Suppressor macrophage treated with lipopolysaccharide for 4 hours (primary cell): Measurements from ENCODE around the gene AFAP1.

Source experiments
- DNase-seq: peaks from one replicate; pipeline ENCODE4 v3.0.0-alpha.2; 2020

AFAP1 gene

DNA sequence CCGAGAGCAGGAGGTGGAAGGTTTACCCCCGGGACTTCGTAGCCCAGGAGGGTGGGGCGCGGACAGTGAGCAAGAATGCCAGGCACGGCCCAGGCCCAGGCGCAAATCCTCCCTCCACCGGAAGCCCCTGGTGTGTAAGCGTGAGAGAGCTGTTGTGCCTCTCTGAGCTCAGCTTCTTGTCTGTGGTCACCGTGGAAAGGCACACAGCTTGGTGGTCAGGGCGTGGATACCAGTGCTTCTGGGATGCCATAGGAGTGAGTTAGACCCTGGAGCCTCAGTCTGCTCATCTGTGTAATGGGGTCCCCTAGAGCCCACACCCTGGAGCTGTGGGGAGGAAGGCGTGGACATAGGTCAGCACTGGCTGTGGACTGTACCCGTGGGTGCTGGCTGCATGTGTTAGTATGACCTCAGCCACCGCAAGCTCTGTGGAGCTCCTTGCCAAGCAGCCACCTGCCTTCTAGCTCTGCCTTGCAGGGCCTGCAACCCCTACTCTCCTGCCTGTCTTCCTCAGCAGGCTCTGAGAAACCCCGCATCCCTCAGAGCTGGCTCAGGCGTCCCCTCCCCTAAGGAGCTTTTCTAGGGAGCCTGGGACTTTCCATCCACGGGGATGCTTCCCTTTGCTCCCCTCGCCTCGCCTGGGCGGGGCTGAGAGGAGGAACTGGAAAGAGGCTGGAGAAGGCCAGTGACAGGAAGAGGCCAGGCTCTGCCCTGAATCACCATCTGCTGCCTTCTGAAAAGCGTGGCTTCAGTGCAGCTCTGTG lies 28.0 kb upstream of the AFAP1 start:
- DNase-seq, result peak; percentile 53

DNA sequence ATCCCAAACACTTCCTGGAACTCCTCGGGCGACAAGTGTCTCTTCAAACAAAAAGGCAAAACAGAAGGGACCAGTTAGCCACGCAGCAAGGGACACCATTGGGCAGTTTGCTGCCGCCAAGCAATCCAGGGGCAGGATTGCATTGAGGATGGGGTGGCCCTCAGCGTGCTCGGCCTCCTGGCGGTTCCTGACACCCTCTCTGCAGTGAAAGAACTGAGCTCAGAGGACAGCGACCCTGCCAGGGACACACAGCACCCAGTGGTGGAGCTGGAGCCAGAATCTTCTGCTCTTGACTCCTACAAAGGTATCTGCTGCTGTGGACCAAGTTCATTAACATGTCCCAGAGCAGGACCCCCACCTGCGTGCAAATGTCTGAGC lies 27.4 kb upstream of the AFAP1 start:
- DNase-seq, result no peak

DNA sequence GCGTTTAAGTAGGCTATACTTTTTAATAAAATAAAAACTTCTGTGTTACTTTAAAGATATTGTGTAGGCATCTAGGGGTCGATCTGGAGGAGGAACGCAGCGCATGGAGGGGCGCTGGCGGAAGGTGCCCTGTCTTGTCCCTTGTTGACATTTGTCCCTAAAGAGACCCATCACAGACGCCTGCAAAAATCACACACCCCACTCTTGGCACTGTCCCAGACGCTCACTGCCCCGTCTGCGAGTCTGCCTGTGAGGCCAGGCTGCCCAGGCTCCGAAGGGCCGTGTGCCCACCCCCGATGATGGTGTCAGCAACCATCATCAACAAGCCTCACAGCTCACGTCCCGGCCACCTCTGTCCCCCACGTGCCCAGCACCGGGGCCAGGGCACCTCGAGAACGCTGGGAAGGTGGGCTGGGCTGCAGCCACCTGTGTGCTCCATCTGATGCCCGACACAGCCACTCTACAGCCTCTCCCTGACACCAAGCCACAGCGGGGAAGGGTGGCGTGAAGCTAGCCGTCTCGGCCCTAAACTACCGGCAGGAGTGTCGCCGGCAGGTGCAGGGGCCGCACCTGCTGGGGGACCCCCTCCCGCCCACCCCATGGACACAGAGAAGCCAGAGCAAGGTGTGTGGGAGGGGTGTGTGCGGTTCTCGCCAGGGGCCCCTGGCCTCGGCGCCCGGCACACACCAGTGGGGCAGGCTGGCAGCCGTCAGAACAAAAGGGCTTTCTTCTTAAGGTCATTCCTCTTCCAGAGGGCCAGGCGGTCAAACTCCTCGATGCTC lies 26.8 kb upstream of the AFAP1 start:
- DNase-seq, result no peak

DNA sequence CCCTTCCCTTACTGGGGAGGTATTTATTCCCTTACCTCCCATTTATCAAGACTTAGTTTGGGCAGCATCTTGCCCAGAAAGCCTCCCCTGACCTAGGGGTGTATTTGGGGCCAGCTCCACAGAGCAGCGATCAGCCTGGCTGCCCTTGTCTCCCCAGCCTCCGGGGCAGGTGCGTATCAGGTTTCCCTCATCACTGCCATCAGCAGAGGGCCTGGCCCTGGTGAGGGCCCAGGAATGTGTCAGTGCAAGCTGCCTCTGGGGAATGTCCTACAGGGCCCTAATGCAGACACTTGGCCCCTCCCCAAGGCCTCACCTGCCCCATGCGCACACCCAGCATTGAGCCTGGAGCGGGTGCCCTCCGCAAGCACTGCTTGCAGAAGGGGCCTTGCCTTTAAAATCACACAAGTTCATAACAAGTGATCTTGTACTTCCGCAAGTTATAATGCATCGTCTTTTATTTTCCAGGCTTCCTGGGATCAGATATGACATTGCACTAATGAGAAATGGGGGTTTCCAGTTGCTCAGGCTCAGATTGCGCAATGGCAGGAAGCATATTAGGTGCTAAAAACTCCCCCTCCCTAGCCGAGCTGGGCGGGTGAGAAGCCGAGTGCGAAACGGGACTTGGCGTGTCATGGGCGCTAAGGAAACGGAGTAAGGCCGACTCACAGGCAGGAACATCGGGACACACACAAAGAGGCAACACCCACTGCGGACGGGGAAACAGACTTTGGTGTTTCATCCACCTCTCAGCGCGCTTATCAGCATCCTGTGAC lies 25.4 kb upstream of the AFAP1 start:
- DNase-seq, result peak; percentile 69

DNA sequence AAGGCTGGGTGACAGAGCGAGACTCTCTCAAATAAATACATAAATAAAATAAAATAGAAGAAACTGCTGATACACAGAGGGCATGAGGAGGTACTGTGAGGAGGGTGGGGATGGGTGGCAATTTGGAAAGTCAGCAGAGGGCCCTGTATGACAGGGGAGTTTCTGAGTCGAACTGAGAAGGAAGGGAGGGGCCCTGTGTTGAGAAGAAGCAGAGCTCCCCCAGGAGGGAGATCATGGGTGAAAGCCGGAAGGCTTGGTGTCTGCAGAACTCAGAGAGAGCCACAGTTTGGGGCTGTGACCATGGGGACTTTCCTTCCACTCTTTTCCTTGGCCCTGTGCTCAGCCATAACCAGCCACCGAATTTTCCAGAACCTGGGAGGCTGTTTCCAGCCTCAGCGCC lies 24.8 kb upstream of the AFAP1 start:
- no peak for DNase-seq

DNA sequence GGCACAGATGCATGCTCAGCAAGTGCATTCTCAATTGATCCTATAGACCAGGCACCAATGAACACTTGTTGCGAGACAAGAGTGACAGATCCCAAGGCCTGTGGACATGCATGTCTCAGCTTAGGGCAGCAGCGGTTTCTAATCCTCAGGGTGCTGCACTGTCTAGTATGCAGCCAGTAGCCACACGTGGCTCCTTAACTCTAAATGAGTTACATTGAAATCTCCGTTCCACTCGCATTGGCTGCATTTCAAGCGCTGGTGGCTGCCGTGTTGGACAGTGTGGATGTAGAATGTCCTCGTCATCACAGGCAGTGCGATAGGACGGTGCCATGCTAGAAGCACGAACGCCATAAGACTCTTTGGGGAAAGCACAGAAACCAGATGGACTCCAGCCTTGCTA lies 24.0 kb upstream of the AFAP1 start:
- no peak for DNase-seq

DNA sequence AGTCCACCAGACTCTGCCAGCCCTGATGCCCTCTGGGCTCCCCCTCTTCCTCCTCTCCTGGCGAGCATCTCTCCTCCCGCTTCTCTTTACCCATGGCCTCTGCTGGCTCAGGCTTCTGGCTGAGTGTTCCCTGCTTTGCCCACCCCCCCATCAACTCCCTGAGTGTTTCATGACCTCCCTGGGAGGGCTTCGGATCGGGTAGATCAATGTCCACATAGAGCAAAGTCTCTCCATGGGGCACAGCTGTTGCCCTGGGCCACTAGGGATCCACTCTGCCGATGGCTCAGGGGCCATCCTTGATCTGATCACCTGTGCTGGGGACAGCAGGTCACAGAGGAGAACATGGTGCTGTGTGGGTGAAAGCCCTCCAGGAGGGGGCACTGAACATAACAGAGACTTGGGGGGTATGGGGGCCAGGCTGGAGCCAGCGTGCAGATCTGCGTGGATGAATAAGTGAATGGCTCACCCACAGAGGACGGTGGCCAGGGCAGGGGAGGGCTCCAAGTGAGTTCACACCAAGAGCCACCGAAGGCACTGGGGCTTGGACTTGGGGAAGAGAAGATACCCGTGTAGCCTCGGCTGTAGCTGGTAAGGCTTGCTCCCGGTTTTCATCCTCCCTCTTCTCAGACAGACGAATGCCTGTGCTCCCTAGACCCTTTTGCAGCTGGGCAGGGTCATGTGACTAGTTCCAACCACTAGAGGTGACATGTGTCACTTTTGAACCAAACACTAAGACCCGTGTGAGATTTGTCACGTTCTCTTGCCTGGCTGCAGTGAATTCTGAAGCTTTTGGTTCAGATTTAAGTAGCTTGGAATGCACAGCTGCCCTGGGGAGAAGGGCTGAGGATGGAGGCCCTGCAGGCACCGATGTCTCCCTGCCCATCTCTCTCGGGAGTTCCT lies 23.2 kb upstream of the AFAP1 start:
- DNase-seq, result no peak

DNA sequence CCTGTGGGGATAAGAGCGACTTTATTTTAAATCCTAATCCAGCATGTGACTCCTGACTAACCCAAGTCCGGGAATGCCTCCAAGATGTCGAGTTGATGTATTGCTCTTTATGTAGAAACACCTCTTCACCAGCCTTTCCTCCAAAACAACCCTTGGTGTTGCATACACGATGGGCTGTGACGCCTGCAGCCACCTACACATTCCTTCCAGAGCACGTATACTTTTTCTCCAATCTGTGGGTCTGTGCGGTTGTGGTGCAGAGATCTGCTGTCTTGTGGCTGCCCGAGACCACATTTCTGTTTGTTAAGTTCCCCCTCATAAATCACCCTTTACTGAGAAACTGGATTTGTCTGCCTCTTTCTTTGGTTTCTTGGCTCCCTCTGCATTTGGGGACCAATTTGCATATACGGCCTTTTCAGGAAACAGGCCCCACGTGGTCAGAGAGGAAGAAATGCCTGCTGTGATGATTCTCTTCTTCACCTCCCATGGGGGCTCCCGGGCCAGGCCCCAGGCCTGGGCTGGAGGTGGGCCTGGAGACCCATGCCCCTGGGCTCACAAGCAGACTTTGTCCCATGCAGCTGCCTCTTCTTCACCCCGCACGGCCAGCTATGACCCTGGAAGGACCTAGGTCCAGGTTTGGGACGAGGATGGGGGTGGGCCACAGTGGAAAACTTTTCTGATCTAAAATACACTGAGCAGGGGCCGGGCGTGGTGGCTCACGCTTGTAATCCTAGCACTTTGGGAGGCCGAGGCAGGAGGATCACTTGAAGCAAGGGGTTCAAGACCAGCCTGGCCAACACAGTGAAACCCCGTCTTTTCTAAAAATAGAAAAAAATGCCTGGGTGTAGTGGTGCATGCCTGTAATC lies 21.4 kb upstream of the AFAP1 start:
- peak; percentile 24 for DNase-seq

DNA sequence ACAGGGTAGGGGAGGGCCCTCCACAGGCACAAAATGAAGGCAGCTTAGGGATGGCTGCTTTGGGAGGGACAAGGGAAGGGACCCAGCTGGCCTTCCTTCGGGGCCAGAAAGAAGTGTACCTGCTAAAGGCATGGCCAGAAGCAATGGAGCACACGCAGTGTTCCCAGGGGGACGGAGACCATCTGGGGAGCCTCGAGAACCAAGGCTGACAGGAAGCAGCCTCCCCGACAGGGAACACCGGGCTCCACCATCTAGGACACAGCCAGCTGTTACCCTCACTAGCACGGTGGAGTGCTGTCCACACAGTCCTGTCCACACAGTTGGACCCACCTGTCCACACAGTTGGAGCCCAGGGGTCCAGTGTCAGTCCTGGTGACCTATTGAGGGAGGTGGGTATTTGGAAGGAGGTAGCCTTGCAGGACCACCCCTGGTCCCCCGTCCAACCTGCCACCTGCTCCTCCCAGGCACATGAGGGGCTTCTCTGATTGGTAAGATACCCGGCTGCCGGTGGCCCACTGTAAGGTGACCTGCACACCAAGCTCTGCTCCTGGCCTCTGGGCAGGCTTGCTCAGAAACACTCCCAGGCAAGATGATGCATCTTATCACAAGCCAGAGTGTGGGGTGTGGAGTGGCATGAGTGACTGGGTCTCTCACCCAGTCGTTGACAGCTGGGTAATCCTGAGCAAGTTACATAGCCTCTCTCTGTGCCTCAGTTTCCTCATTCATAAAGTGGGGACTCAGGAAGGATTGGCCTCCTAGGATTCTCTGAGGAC lies 20.5 kb upstream of the AFAP1 start:
- DNase-seq, result no peak

DNA sequence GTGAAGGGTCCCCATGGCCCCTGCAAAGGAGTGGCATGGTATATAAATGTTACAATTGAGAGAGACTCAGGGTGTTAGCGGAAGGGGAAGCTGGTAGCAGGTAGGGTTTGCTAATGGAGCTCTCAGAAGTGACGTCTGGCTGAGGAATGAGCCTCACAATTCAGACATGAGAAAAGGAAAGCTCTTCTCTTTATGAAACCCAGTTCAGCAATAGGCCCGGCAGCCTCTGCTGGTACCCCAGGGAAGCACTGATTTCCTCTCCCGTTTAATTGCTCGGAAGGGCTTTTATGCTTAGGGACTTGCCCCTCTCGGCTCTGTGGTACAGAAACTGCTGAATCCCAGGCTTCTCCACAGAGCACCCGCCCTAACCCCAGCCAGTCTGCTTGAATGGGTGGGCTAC lies 19.4 kb upstream of the AFAP1 start:
- no peak for DNase-seq

DNA sequence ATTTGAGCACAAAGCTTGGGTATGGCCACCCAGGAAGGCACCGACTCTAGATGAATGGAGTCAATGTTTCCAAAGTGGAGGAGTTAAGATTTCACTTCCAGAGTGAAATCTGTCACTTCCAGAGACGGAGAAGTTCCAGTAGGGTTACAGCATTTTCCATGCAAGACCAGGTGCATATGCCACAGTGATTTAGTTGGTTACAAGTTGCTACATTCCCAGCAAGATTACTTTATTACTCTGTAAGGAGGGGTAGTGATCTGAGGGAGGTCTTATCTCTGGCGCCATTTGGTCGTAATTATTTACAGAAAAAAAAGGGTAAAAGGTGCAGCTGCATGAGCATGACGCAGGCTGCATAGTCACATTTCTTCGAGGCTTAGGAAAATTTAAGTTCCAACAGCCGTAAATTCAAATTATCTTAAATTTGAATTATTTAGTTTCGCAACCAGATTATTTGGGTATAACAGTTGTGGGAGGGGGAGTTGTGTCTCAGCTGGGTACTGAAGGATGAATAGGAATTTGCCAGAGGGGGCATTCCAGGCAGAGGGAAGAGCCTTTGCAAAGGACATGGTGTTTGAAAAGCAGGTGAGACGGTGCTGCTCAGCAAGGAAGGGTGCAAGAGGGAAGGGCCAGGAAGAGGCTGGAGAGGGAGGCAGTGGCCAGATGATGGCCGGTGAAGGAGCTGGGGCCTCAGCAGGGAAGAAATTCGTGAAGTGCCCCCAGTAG lies 17.4 kb upstream of the AFAP1 start:
- DNase-seq, result no peak

DNA sequence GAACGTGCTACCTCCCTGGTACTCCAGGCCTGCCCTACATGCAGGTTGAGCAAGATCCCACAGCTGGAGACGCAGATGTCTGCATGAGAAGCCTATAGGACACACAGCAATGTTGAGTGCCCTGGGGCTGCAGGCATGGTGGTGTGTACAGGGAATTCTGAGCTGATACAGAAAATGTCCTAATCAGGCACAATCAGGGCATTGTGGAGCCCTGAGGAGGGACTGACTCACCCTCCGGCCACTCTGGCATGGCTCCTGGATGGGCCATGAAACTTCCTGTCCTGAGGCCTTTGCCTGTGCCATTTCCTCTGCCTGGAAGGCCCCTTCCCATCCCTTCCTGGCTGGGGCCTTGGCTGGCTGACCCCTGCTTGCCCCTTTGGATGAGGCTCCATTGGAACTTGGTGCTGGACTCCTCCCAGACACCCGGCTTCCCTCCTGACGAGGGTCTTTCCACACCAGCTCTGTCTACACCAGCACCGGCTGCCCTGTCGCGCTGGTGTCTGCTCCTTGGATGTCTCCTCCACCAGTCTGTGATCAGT lies 16.7 kb upstream of the AFAP1 start:
- no peak for DNase-seq

DNA sequence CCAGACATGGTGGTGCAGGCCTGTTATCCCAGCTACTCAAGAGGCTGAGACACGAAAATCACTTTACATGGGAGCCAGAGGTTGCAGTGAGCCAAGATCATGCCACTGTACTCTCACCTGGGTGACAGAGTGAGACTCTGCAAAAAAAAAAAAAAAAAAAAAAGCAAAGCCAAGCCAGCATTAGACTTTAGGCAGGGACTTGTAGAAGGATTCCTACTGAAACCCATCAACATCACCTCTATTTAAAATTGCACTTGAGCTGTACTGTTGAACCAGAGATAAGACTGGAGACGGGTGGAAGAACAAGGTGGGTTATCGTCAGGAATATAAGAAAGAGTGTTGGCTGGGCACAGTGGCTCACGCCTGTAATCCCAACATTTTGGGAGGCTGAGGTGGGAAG lies 15.7 kb upstream of the AFAP1 start:
- no peak for DNase-seq

DNA sequence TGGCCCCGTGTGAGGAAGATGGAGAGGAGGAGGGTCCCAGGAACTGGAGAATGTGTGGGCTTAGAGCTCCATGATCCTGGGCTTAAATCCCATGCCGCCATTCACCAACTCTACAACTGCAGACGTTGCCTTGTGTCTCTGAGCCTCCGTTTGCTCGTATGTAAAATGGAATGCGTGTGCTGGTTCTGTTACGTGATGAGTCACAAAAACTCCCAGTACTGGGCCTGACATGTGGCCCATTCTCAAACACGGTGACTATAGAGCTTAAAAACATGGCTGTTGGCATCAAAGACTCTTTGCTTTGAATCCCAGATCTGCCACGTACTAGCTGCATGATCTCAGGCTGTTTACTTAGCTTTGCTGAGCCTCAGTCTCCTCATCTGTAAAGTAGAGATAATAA lies 13.0 kb upstream of the AFAP1 start:
- DNase-seq, result no peak

DNA sequence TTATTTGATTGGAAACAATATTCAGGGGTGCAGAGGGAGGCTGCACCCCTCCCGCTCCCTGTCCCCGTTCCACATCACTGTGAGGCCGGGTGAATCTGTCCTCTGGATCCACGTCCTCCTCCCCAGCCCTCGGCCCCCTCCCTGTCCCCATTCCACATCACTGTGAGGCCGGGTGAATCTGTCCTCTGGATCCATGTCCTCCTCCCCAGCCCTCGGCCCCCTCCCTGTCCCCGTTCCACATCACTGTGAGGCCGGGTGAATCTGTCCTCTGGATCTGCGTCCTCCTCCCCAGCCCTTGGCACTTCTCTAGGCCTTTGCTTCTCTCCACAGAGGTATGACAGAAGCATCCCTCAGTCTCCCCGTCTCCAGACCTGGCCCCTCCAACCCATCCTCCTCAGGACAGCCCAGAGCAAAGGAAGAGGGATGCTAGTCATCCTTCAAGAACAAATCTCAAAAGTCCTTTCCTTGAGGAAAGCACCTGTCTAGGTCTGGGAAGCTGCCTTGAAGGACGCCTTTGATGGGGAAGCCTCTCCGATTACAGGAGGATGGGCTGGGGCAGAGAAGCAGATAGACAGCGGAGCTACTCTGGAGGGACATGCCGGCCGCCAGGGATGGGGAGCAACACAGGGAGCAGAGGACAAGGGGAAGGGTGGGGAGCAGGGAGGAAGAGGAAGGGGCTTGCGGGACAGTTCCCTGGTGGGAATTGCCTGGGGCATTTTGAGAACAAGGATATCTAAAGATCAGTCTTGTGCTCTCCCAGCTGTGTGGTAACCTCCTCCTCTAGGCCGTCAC lies 10.8 kb upstream of the AFAP1 start:
- no peak for DNase-seq

DNA sequence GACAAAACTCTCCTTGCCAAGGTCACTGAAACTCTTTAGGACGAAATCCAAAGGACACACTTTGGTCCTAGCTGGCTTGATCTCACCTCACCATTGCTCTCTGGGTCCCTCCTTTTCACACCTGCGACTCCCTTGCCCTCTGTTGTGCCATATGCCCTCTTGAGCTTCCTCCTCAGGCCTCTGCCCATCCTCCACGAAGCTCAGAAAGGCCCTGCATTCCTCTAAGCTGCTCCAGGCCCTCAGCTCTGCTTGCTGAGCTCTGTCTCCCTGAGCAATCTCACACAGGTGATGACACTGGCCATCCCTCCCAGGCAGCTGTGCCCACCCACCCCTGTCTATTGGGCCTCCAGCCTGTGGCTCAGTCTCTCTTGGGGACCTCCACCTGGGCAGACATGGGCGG lies 10.1 kb upstream of the AFAP1 start:
- no peak for DNase-seq

DNA sequence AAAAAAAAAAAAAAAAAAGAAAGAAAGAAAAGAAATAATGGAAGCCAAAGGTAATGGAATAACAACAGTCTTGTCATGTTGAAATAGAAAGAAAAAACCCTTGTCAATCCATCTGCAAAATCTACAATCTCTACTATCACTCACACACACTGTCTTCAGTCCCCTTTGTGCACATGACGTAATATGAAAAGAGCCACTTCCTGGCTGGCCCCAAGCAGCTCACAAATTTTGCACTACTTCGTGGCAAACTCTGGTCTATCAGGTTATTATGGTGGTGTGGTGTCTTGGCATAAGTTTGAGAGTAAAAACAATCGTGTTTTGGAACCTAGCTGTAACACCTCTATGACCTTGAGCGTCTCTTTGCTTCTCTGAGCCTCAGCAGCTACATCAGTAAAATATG lies 8.3 kb upstream of the AFAP1 start:
- DNase-seq, result no peak

DNA sequence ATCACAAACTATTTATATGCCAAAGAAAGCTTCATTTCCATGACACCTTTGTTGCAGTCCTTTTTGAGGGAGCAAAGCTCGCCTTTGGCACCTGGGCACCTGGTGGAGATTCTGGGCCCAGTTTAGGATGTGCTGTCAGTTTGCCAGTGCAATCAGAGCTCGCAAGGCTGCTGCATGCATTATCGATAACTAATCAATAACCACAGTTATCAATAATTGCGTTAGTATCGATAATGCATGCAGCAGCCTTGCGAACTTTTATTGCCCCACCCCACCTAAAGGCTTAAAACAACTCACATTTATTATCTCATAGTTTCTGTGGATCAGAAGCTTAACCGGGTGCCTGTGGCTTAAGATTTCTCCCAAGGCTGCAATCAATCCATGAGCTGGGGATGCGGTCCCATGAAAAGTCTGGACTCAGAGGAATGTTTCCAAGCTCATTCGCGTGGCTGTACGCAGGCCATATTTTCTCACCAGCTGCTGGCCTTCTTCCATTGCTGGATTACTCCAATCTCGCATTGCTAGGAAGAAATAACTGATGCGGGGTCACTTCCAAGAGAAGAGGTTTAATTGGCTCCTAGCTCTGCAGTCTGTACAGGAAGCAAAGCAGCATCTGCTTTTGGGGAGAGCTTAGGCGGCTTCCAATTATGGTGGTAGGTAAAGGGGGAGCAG lies 6.2 kb upstream of the AFAP1 start:
- no peak for DNase-seq
